HG02642 (cell line): ENCODE data around the gene APP.
"Not testable (repeated sequence)": the region's sequence is repeated elsewhere in the genome, so short reads cannot be mapped to it uniquely, and the experiment has no call there.

ENCODE experiments used
- ATAC-seq: cut with Tn5 transposase; IDR thresholded peaks from one replicate; pipeline ENCODE4 v1.9.1; 2021; ENCODE audit warnings: mild to moderate bottlenecking; ENCODE audit not compliant: unreplicated experiment, poor library complexity

APP gene

DNA sequence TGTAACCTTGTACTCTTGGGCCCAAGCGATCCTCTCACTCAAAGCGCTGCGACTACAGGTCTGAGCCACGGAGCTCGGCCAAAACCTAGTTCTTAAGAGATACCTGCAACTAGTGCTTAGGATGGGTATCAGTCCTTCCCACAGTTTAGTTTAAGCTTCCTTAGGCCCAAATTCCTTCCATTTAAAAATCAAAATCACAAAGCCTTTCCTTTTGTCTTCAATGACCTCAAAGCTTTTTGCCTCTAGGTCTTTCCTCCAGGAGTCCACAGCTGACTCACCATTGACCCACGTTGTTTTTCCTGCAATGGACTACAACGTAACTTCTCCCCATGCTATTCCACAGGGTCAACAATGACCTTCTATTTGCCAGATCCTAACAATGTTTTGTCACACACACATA lies 64.0 kb downstream of the APP start:
- ATAC-seq, result no peak

DNA sequence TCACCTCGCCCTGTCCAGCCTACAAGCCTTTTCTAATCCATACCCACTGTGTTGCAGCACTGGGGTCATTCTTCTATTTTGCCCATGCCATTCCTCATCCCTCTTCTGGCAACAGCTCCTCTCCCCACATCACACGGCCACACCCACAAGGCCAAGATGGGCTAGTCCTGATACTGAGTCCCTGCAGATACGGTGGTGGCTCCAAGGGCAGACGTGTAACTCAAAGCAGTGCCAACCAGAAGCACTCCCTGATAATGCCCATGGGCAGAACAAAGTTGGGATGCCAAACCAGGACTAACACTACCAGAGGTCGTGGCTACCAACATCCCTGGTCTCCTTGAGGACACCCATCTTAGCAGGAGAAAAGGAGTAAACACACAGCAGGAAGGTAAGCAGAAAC lies 64.8 kb downstream of the APP start:
- ATAC-seq, result no peak

DNA sequence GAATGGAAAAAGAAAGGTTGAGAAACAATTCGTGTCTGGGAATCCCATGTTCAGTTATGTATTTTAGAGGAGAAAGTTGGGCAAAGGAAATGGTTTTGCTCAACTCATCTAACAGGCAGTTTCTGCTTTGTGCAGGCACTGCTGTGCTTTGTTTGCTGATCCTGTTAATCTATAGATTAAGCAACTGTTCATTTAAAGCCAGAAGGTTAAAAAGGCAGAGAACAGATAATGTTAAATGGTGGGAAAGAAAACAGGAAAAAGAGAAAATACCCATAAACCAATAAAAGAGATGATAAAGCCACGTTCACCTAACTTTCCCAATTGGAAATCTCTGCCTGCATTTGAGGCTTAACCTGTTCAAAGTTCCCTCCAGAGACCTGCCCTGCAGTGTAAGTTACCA lies 70.0 kb downstream of the APP start:
- no peak for ATAC-seq

- no peak for ATAC-seq
Measured at GRCh38 chr21:26099610-26100219, 70.9 kb downstream of the APP start.

DNA sequence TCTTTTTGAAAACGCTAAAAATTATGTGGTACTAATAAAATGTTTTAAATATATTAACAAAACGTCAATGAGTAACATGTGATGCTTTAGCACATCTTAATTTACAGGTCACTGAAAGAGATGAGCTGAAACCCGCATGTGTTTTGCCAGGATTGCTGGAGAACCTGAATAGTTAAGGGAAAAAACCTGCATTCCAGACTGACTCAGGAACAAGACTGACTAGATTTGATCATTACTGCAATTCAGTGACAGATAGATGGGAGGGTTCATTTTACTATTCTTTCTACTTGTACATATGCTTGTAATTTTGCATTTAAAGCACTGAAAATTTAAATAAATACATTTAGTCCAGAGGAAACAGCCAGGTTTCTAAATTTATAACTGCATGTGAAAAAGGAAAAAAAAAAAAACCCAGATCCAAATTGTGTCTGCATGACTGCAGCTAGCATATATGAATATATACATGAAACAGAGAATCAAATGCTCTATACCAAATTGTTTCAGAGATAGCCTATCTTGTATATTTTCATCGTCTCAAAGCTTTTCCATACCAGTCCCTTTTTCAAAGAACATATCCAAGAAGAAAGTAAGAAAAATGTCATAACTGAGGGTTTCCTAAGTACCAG lies 71.7 kb downstream of the APP start:
- no peak for ATAC-seq

GRCh38 chr21:26097475-26097874 lies 73.1 kb downstream of the APP start:
- ATAC-seq, result no peak

DNA sequence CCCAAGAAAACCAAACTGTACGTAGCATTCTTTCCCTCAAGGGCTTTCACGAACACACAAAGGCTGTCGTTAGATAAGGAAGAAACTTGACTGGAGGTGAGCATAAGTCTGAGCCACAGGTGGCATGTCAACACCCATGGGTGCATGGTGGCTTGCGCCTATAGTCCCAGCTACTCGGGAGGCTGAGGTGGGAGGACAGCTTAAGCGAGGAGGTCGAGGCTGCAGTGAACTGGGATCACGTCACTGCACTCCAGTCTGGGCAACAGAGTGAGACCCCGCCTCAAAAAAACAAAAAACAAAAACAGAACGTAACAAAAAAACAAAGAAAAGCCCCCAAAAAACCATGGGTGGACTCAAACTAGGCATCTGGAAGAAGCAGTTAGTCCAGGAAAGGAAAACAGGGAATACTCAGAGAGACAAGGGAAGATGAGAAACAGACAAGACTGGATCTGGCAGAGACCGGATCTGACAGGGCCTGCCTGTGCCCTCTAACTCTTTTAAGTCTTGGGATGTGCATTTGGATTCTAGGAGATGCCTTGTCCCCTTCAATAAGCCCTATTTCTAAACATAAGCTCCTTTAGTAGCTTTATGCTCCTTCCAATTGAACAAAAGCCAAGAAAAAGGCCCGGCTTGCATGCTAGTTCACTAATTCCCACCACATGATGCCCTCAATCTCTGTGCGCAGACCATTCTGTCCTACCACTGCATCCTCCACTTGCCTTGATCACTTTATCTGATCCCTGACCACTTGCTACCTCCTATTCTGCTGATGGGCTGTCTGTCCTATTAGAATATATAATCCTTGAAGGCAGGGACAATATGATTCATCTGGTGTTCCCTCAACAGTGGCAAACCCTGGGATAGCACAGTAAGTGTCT lies 73.8 kb downstream of the APP start:
- ATAC-seq, result no peak

GRCh38 chr21:26095131-26095530 lies 75.4 kb downstream of the APP start:
- ATAC-seq, result no peak

DNA sequence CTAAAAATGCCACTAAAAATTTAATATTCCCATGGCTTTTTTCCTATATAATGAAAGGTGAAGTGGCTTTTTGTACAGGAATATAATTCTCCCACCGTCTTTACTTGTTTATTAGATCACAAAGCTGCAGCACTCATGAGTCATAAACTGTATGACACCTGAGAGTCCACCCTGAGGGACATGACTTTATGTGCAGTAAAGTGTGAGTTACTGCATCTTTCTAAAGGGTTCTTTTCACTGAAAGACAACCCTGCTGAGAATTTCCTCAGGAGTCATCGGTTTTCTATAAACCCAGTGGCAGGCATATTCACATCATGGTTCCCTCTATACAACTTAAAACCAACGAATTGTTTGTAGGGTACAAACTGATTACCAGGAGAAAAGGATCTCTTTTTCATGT lies 77.4 kb downstream of the APP start:
- no peak for ATAC-seq

DNA sequence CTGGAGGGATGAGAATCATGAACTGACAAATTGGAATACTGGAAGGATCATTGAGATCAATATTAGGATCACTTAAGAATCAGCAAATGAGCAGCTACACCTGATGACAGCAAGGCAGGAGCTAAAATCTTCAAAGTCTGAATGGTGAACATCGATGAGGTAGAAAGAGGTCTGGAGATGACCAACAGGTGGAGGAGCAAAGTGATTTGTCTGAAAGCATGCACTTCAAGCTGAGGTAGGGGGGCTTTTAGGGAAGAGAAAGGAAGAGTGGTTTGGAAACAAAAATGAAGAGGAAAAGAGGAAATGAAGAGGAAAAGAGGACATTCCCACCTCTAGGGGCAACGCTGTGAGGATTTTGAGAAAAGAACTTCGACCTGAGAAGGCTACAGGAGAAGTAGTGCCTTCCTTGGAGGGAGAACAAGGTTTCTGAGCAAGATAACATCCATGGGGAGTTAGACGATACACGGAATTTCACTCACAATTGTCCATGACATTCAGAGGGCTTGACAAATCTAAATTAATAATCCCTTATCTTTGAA lies 79.0 kb downstream of the APP start:
- ATAC-seq, result no peak

- ATAC-seq, result no peak
Measured at GRCh38 chr21:26089730-26090129, 80.8 kb downstream of the APP start.

DNA sequence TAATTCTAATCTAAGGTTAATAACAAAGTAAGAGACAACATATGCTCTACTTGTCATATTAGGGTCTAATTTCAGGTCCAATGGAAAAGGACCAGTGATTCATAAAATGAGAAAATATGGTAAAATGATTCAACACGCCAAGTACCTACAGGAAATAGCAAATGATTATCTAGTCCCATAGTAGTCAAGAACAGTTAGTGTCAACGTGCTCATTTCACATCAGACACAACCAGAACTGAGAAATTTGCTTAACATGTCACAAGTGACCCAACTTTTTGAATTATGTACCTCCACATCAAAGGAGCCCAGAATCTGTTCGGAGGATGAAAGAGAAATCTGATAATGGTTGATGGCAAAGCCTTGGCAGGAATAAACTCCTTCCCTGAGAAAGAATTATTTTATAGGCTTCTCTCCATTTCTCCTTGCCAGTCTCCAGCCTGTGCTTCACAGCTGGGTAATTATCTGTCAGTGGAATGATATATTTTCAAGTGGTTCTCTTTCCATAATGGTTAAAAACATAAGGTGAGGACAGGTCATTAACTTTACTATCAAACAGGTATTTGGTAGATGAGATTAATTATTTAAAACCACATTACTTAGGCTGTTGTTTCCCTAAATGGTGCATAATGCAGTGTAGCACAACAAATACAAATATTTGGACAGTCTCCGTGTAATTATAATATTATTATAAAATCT lies 83.2 kb downstream of the APP start:
- no peak for ATAC-seq

- ATAC-seq, result no peak
Measured at GRCh38 chr21:26085882-26086281, 84.7 kb downstream of the APP start.

DNA sequence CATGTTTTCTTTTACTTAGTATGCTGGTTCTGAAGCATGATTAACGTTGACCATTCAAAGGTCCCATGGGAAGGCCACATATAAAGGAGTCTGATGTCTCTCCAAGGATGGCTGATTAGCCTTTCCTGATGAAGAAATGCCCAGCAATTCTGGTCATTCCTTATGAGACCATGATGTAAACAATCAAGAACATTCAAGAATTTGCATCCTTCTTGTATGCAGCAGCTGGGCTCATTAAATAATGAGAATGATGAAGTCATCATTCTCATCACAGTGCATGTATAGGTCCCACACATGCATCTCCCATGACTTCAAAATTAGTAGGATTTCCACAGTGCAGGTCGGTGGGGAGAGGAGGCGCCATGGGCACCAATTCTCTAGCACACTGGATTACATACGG lies 85.4 kb downstream of the APP start:
- no peak for ATAC-seq

DNA sequence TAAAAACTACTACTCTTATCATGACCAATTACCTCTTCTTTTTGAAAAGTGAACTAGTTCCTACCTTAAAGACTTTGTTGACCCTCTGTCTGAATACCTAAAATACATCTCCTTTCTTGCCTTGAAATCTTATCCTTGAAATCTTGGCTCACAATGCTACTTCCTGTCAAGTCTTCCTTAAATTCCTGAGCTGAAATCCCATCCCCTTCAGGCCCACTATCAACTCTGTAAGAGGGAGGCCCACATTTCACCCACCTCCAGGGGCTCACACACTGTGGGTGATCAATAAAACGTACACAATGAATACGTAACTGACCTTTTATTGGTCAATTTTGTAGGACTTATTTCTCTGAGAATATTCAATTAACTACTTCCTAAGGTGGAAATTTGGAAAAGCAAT lies 88.0 kb downstream of the APP start:
- ATAC-seq, result no peak

DNA sequence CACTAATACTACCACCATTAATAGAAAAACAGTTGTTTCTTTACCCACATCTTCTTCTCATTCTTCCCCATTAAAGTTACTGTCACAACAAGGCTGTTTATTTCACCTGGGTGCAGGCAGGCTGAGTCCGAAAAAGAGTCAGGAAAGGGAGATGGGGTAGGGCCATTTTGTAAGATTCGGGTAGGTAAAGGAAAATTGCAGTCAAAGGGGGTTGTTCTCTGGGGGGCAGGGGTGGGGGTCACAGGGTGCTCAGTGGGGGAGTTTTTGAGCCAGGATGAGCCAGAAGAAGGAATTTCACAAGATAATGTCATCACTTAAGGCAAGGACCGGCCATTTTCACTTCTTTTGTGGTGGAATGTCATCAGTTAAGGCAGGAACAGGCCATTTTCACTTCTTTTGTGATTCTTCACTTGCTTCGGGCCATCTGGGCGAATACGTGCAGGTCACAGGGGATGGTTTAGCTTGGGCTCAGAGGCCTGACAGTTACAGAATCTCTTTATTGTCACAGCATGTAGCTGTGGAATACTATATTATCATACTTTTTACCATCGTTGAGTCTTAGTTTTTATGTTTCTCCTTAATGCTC lies 89.3 kb downstream of the APP start:
- ATAC-seq, result not testable (repeated sequence)

DNA sequence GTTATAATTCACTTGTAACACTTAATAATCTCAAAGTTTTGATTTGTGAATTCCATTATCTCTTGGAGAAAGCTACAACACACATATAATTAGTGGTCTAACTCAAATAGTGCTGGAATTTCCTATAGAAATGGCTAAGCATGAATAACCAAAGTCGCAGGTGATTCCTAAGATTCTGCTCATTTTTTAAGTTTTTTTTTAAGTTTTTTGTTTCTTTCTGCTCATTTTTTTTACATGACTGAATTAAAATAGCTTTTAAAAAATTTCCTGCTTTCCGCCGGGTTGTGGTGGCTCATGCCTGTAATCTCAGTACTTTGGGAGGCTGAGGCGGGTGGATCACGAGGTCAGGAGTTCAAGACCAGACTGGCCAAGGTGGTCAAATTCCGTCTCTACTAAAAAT lies 90.4 kb downstream of the APP start:
- no peak for ATAC-seq

GRCh38 chr21:26079366-26079765 lies 91.2 kb downstream of the APP start:
- no peak for ATAC-seq

DNA sequence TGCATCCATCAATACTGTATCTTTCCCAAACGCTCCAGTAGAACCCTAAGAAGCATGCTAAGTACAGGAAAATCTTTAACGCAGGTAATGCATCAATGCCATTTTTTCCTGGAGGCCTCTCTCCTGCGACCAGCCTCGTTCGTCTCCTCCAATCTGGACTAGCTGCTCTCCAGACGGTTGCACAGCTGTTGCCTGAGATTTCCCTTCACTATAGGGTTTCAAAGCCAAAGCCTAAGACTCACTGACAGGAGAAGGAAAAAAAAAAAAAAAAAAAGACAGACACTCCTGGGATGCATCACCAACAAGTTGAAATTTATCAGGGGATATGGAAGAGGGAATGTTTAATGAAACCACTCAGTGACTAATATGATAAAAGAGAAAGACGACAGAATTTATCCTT lies 93.0 kb downstream of the APP start:
- no peak for ATAC-seq
